NCI-H2107 treated with DMSO at 0.1 percent for 48 hours (cell line): ENCODE measurements around the gene CFAP53.

Source experiments
- DNase-seq: peaks from one replicate; lab custom pipeline; 2025; ENCODE audit not compliant: unreplicated experiment; lab: John Stamatoyannopoulos, UW

Gene CFAP53

DNA sequence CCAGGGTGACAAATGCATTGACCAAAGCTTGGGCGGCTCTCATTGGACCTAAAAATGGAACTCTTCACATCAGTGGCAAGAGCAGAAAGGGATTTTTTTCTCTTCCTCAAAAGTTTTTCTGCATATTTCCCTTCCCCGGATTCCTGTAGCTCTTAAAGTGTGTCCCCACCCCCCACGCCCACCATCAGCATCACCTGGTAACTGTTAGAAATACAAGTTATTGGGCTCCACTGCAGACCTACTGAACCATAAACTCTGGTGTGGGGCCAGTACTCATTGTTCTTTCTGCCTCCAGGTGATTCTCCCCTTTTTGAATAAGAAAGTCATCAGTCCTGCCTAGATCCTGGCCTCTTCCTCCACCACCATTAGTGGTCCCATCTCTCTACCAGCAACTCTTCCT lies 70.0 kb downstream of the CFAP53 start:
- no peak for DNase-seq

DNA sequence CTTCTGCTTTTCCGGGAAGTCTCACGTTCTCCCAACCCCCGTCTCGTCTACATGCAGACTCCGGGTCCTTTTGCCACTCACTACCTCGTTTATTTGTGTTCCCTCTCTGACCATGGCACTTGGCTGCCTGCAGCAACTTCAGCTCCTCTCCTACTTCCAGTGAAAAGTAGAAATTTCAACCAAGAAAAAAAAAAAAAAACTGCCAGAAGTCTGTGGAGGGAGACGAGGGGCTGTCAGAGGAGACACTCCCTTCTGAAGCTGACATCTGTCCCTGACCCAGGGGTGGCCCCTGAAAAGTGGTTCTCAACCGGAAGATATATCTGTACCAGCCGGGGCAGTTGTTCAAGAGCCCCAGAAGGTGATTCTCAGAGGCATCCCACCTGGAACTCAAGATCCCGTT lies 70.6 kb downstream of the CFAP53 start:
- no peak for DNase-seq

GRCh38 chr18:50194631-50195532 lies 71.4 kb downstream of the CFAP53 start, which contains the start of gene MYO5B:
Gene MYO5B (minus strand): TSS chr18:50195147. CDS start chr18:50194793, 354 bp downstream.
- no peak for DNase-seq

- DNase-seq: no peak
Measured at GRCh38 chr18:50193796-50194630, 72.3 kb downstream of the CFAP53 start.

DNA sequence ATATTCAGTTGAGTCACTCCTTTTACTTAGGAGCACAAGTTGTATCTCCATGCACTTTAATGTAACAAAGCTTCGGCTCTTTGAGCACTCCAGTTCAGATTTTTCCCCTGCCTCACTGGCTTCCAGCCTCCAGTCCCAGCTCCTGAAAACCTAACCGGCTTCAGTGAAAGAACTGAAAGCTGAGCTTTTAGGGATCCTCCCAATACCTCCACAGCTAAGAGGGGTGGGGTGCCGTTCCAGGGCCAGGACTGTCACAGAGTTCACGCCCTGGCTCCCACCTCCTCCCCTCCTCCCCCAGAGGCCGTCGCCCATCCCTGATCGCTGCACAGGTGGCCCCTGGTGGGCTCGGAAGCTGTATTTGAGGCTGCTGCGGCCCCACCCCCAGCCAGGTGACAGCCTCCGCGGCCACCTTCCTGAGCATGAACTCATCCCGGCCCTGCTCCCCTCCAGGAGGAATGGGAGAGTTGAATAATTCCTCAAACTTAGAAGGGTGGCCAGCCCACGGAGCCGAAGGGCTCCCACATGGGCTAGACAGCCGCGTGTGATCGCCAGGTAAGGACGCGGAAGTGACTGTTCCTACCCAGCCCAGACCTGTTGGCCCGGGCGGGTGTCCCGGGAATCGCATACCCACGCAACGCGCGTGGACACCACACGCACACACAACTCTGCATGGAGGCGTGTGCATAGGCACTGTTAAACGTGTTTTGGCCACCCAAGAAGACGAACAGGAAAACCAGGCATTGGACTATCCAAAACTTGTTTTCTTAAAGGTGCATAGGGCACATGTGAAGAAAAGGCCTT lies 73.1 kb downstream of the CFAP53 start:
- no peak for DNase-seq

DNA sequence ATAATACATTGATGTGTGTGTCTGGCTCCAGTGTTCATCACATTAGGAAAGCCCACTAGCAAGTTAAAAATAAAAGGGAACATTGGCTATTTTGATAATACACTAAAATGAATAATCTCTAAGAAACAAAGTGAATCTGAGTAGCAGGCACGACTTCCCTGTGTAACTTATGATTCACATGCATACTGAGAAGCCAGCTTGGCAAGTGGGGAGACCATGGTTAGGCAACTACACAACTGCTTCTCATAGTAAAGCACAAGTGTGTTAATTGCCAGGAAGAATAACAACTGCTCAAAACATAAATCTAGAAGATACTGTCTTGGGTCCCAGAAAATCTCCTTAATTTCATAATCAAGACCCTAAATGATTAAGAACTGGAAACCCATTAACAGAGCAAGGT lies 75.4 kb downstream of the CFAP53 start:
- DNase-seq: no peak

- no peak for DNase-seq
Measured at GRCh38 chr18:50190236-50190635, 76.1 kb downstream of the CFAP53 start.

DNA sequence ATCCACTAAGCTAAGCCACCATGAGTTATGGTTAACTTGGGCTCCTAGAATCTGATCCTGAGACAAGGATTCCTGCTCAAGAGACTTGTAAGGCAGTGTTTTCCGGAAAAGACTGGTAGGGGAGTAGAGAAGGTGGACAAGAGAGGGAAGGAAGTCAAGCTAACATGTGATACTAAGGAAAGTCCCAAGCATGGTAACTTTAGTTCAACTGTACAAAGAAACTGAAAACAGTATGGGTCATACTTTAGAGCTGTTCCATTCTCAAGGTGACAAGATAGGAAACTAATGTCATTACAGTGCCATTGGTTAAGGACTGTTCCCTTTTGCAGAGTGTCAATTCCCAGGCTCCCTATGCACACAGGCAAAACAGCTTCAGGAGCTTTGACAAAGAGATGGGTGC lies 77.1 kb downstream of the CFAP53 start:
- no peak for DNase-seq

GRCh38 chr18:50188652-50189051 lies 77.6 kb downstream of the CFAP53 start:
- no peak for DNase-seq

DNA sequence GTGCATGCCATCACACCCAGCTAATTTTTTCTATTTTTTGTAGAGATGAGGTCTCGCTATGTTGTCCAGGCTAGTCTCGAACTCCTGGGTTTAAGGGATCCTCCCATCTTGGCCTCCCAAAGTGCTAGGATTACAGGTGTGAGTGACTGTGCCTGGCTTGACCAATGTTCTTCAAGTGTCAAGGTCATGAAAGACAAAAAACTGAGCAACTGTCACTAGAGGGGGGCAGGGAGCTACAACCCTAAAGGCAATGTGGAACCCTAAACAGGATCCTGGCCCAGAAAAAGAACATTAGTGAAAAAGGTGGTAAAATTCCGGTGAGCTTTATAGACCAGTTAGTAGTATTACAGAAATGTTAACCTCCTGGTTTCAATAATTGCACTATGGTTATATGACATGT lies 78.6 kb downstream of the CFAP53 start:
- no peak for DNase-seq

DNA sequence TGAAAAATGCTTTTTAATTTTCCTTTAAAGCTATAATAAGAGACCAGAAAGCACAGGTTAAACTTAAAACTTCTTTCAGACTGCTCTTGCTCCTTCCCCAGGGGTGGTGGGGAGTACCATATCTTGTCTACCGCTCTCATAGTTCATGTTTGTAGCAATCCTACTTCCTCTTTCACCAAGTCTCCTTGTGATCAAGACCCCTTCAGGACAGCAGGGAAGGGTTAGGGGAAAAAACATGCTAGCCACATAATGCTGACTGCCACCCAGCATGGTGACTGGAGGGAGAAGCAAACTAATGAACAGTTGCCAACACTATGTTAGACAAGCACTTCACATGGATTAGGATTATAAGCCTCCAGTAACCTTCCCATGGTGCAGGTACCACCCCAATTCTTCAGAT lies 79.9 kb downstream of the CFAP53 start:
- no peak for DNase-seq

- DNase-seq: peak; percentile 30
Measured at GRCh38 chr18:50183556-50183955, 82.7 kb downstream of the CFAP53 start.

- no peak for DNase-seq
Measured at GRCh38 chr18:50182511-50182910, 83.8 kb downstream of the CFAP53 start.

DNA sequence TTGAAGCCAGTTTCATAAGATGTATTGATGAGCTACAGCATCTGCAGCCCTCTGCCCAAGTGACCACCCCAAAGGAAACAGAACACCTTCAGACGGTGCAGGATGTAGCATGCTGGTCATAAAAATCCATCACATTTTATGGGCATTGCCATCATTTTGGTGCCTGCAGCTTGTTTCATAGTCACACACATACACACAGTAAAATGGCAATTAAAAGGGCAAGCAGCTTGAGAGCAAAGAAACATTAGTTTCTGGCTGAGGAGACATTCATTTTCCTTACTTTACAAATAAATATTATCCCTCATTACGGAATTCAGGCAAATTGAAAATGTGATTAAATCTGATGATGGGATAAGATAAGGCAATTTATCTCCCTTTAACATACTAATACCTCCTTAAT lies 84.7 kb downstream of the CFAP53 start:
- no peak for DNase-seq

- DNase-seq: no peak
Measured at GRCh38 chr18:50179465-50179864, 86.8 kb downstream of the CFAP53 start.

GRCh38 chr18:50177294-50177992 lies 88.9 kb downstream of the CFAP53 start:
- no peak for DNase-seq
